T-helper 17 cell (primary cell): ENCODE measurements around the gene HFM1. TPM values are rescaled to one million over a fixed set of nuclear protein-coding genes. Genes with fewer than 3 reads are reported as not detected.
"Not testable (repeated sequence)": the region's sequence is repeated elsewhere in the genome, so short reads cannot be mapped to it uniquely, and the experiment has no call there.

Source experiments
- ATAC-seq: fragments of 150-1000 bp; cut with Tn5 transposase; 2 replicates; pipeline ENCODE4 v1.10.0; 2021; ENCODE audit warnings: mild to moderate bottlenecking, moderate library complexity
- DNase-seq, 3 donors: peaks; one replicate each; pipeline versions ENCODE4 v3.0.0 to v3.0.0-alpha.2; 2020 to 2021
- H3K9me3 ChIP-seq: one replicate; pipeline ENCODE4 v1.7.0; 2013; ENCODE audit warnings: low read length, mild to moderate bottlenecking; ENCODE audit not compliant: control insufficient read depth, poor library complexity, severe bottlenecking
- H3K27ac Mint-ChIP-seq: one replicate; pipeline ENCODE4 v1.8.0; 2022; ENCODE audit warnings: mild to moderate bottlenecking, moderate library complexity, mixed read lengths
- H3K27me3 Mint-ChIP-seq: one replicate; pipeline ENCODE4 v1.8.0; 2022; ENCODE audit warnings: mixed read lengths
- H3K36me3 Mint-ChIP-seq: one replicate; pipeline ENCODE4 v1.8.0; 2022; ENCODE audit warnings: low read depth, mixed read lengths
- H3K4me1 Mint-ChIP-seq: one replicate; pipeline ENCODE4 v1.8.0; 2022; ENCODE audit warnings: mild to moderate bottlenecking, mixed read lengths
- H3K4me3 Mint-ChIP-seq: one replicate; pipeline ENCODE4 v1.8.0; 2022; ENCODE audit warnings: mild to moderate bottlenecking, moderate library complexity, mixed read lengths
- total RNA-seq, 4 donors: library from RNA in 2 of 4; stranded (reverse) in 2 of 4; gene quantifications; one replicate each; pipeline ENCODE4 v1.2.3 and lab custom pipeline; 2022 to 2026

Gene HFM1
- total RNA-seq, 2 donors from 2014 or later, result not detected

DNA sequence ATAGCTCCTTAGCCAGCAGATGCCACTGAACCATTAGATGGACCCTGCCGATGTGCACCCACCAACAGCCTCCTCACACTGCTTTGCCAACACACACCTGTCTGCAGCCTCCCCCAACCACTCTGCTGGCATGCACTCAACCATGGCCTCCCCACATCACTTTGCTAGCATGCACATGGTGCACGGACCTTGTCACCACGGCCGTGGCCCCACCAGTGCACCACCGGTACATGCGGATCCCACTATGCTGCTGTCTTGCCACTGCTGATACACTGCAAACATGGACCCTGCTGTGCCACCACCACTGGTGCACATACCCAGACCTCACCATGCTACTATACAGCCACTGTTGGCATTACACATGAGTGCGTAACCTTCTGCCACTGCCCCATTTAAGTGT, 66.1 kb downstream of the HFM1 start:
- no peaks in the 10 kb centered on the region for H3K9me3 ChIP-seq
- Mint-ChIP-seq H3K27me3 (peaks cover 14% of the 10 kb centered on the region), H3K4me3 (no peak overlapping the region), H3K27ac (no peak overlapping the region), H3K36me3 (no peaks in the 10 kb centered on the region), H3K4me1 (no peaks in the 10 kb centered on the region)
- DNase-seq, result no peak
- ATAC-seq, result no peak

- Mint-ChIP-seq H3K4me3 (no peak overlapping the region), H3K27ac (no peak overlapping the region), H3K36me3 (no peaks in the 10 kb centered on the region), H3K27me3 (peaks cover 7% of the 10 kb centered on the region), H3K4me1 (no peaks in the 10 kb centered on the region)
- no peak for DNase-seq
- H3K9me3 ChIP-seq, result no peaks in the 10 kb centered on the region
- ATAC-seq, result no peak
Measured at GRCh38 chr1:91335603-91336002, 69.0 kb downstream of the HFM1 start.

DNA sequence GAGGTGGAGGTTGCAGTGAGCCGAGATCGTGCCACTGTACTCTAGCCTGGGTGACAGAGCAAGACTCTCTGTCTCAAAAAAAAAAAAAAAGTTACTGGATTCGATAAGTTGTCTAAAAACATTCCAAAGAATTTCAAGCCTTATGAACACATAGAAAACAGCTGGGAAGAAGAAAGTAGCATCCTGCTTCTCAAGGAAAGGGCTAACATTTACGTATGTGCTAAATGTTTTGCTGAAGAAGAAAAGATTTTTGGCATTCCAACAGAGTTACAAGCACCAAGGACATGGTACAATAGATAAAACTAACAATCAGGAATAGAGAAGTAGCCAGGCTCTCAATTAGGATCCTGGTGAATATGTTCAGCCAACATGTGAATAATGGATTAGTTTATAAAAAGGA, 69.8 kb downstream of the HFM1 start:
- H3K4me1 Mint-ChIP-seq, result no peaks in the 10 kb centered on the region
- no peak for ATAC-seq
- no peak overlapping the region for H3K4me3 Mint-ChIP-seq
- no peaks in the 10 kb centered on the region for H3K36me3 Mint-ChIP-seq
- no peak for DNase-seq
- no peaks in the 10 kb centered on the region for H3K9me3 ChIP-seq
- H3K27ac Mint-ChIP-seq, result no peak overlapping the region
- peaks cover 7% of the 10 kb centered on the region for H3K27me3 Mint-ChIP-seq

DNA sequence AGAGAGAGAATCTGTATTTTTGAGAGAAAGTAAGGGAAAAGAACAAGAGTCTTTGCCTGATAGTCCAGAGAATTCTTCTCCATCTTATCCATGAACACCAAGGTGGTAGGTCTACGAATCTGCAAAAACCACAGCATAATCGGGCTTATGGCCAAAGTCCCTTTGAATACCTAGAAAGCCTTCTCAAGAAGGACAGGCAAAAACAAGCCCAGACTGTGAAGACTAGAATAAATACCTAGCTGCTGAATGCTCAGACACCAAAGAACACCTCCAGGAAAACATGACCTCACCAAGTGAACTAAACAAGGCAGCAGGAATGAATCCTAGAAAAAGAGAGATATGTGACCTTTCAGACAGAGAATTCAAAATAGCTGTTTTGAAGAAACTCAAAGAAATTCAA, 79.2 kb downstream of the HFM1 start:
- DNase-seq (no peak), ATAC-seq (no peak)
- no peaks in the 10 kb centered on the region for H3K4me1 Mint-ChIP-seq
- H3K4me3 Mint-ChIP-seq, result no peak overlapping the region
- H3K27me3 Mint-ChIP-seq, result peaks cover 55% of the 10 kb centered on the region
- no peaks in the 10 kb centered on the region for H3K9me3 ChIP-seq
- H3K27ac Mint-ChIP-seq, result no peak overlapping the region
- H3K36me3 Mint-ChIP-seq, result peaks cover 9% of the 10 kb centered on the region

DNA sequence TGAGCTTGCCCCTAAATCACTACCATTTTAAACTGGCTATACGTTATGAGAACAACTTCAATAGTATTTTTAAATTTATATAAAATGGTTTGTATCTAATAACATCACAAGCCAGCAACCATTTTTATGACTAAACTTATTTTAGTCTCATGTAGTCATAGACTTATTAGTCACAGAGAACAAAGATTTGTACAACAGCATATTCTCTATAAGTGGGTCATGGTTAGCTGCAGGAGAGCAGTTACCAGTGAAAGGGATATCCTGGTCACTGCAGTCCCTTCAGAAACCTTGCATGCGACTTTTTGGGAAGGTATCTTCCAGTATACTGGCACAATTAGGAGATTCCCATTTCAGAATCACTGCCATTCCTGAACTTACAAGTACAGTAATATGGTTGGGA, 90.0 kb downstream of the HFM1 start:
- no peak overlapping the region for H3K27ac Mint-ChIP-seq
- ATAC-seq (no peak), DNase-seq (no peak)
- peaks cover 2% of the 10 kb centered on the region for H3K36me3 Mint-ChIP-seq
- no peak overlapping the region for H3K4me3 Mint-ChIP-seq
- H3K4me1 Mint-ChIP-seq, result no peaks in the 10 kb centered on the region
- H3K9me3 ChIP-seq, result no peaks in the 10 kb centered on the region
- H3K27me3 Mint-ChIP-seq, result peaks cover 30% of the 10 kb centered on the region

DNA sequence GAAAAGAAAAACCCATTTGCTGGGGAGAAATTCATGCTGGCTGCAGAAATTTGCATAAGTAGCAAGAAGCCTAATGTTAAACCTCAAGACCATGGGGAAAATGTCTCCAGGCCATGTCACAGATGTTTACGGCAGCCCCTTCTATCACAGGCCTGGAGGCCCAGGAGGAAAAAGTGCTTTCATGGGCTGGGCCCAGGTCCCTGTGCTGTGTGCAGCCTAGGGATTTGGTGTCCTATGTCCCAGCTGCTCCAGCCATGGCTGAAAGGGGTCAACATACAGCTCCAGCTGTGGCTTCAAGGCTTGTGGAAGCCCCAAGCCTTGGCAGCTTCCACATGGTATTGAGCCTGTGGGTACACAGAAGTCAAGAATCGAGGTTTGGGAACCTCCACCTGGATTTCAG, 93.0 kb downstream of the HFM1 start:
- ATAC-seq, result no peak
- H3K27ac Mint-ChIP-seq, result no peak overlapping the region
- no peak overlapping the region for H3K4me3 Mint-ChIP-seq
- no peak for DNase-seq
- H3K27me3 Mint-ChIP-seq, result peaks cover 10% of the 10 kb centered on the region
- no peaks in the 10 kb centered on the region for H3K4me1 Mint-ChIP-seq
- no peaks in the 10 kb centered on the region for H3K9me3 ChIP-seq
- peaks cover 2% of the 10 kb centered on the region for H3K36me3 Mint-ChIP-seq

- H3K27me3 Mint-ChIP-seq, result peaks cover 10% of the 10 kb centered on the region
- DNase-seq, result no peak
- H3K9me3 ChIP-seq, result no peaks in the 10 kb centered on the region
- no peak for ATAC-seq
- peaks cover 2% of the 10 kb centered on the region for H3K36me3 Mint-ChIP-seq
- no peaks in the 10 kb centered on the region for H3K4me1 Mint-ChIP-seq
- H3K27ac Mint-ChIP-seq, result no peak overlapping the region
- H3K4me3 Mint-ChIP-seq, result no peak overlapping the region
Measured at GRCh38 chr1:91308544-91308943, 96.1 kb downstream of the HFM1 start.

- H3K27me3 Mint-ChIP-seq, result peaks cover 10% of the 10 kb centered on the region
- ATAC-seq, result no peak
- H3K27ac Mint-ChIP-seq, result no peak overlapping the region
- H3K4me3 Mint-ChIP-seq, result no peak overlapping the region
- H3K9me3 ChIP-seq, result no peaks in the 10 kb centered on the region
- no peak for DNase-seq
- peaks cover 2% of the 10 kb centered on the region for H3K36me3 Mint-ChIP-seq
- no peaks in the 10 kb centered on the region for H3K4me1 Mint-ChIP-seq
Measured at GRCh38 chr1:91307784-91308409, 96.7 kb downstream of the HFM1 start.

DNA sequence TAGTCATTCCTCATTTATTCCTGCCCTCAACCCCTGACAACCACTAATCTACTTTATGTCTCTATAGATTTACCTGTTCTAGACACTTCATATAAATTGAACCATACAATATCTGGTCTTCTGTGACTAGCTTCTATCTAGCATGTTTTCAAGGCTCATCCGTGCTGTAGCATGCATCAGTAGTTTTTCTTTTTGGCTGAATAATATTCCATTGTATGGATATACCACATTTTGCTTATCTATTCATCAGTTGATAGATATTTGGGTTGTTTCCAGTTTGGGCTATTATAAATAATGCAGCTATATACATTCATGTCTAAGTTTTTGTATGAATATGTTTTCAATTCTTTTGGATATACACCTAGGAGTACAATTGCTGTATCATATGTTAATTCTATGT, 101.5 kb downstream of the HFM1 start:
- no peak for ATAC-seq
- no peak for DNase-seq
- H3K9me3 ChIP-seq, result no peaks in the 10 kb centered on the region
- Mint-ChIP-seq H3K36me3 (no peaks in the 10 kb centered on the region), H3K4me1 (no peaks in the 10 kb centered on the region), H3K4me3 (no peak overlapping the region), H3K27ac (no peak overlapping the region), H3K27me3 (no peaks in the 10 kb centered on the region)

DNA sequence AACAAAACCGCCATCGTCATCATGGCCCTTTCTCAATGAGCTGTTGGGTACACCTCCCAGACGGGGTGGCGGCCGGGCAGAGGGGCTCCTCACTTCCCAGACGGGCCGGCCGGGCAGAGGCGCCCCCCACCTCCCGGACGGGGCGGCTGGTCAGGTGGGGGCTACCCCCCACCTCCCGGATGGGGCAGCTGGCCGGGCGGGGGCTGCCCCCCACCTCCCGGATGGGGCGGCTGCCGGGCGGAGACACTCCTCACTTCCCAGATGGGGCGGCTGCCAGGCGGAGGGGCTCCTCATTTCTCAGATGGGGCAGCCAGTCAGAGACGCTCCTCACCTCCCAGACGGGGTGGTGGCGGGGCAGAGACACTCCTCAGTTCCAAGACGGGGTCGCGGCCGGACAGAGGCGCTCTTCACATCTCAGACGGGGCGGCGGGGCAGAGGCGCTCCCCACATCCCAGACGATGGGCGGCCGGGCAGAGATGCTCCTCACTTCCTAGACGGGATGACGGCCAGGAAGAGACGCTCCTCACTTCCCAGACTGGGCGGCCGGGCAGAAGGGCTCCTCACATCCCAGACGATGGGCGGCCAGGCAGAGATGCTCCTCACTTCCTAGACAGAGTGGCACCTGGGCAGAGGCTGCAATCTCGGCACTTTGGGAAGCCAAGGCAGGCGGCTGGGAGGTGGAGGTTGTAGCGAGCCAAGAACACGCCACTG, 115.6 kb downstream of the HFM1 start:
- H3K36me3 Mint-ChIP-seq, H3K4me1 Mint-ChIP-seq, H3K4me3 Mint-ChIP-seq, H3K9me3 ChIP-seq, H3K27ac Mint-ChIP-seq, DNase-seq, ATAC-seq: not testable (repeated sequence)
- H3K27me3 Mint-ChIP-seq, result peaks cover 10% of the 10 kb centered on the region

DNA sequence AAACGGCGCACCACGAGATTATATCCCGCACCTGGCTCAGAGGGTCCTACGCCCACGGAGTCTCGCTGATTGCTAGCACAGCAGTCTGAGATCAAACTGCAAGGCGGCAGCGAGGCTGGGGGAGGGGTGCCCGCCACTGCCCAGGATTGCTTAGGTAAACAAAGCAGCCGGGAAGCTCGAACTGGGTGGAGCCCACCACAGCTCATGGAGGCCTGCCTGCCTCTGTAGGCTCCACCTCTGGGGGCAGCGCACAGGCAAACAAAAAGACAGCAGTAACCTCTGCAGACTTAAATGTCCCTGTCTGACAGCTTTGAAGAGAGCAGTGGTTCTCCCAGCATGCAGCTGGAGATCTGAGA, 117.7 kb downstream of the HFM1 start:
- H3K4me3 Mint-ChIP-seq, H3K4me1 Mint-ChIP-seq, H3K9me3 ChIP-seq, H3K27ac Mint-ChIP-seq, DNase-seq, H3K36me3 Mint-ChIP-seq, ATAC-seq: not testable (repeated sequence)
- peaks cover 17% of the 10 kb centered on the region for H3K27me3 Mint-ChIP-seq

DNA sequence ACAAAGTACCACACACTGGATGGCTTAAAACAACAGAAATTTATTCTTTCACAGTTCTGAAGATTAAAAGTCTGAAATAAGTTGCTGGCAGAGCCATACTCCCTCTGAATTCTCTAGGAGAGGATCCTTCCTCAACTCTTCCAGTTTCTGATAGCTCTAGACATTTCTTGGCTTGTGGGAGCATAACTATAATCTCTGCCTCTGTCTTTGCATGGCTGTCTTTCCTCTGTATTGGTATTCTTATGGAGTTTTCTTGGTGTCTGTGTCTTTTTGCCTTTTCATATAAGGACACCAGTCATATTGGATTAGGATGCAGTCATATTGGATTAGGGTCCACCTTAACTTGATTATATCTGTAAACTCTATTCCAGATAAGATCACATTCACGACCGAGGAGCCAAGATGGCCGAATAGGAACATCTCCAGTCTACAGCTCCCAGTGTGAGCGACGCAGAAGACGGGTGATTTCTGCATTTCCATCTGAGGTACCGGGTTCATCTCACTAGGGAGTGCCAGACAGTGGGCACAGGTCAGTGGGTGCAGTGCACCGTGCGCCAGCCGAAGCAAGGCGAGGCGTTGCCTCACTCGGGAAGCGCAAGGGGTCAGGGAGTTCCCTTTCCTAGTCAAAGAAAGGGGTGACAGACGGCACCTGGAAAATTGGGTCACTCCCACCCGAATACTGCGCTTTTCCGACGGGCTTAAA, 118.2 kb downstream of the HFM1 start:
- not testable (repeated sequence) for H3K36me3 Mint-ChIP-seq, ATAC-seq, H3K4me1 Mint-ChIP-seq, H3K27ac Mint-ChIP-seq, H3K9me3 ChIP-seq, H3K4me3 Mint-ChIP-seq, DNase-seq
- peaks cover 17% of the 10 kb centered on the region for H3K27me3 Mint-ChIP-seq

- no peaks in the 10 kb centered on the region for H3K36me3 Mint-ChIP-seq
- ATAC-seq, result no peak
- H3K9me3 ChIP-seq, result no peaks in the 10 kb centered on the region
- no peaks in the 10 kb centered on the region for H3K4me1 Mint-ChIP-seq
- no peak overlapping the region for H3K4me3 Mint-ChIP-seq
- DNase-seq, result no peak
- H3K27me3 Mint-ChIP-seq, result peaks cover 27% of the 10 kb centered on the region
- H3K27ac Mint-ChIP-seq, result no peak overlapping the region
Measured at GRCh38 chr1:91283421-91283726, 121.3 kb downstream of the HFM1 start.
